Amniotic epithelial cell (primary cell): ENCODE data around the gene FLRT1.
A peak's percentile ranks its signal among the peaks of the same experiment; 100 is the strongest.

Source experiments
- DNase-seq: peaks from one replicate; pipeline ENCODE4 v3.0.0-alpha.2; 2010; ENCODE audit warnings: low read depth

The FLRT1 gene

GRCh38 chr11:64006398-64006797 is 29.3 kb upstream of the FLRT1 start:
- DNase-seq: no peak

DNA sequence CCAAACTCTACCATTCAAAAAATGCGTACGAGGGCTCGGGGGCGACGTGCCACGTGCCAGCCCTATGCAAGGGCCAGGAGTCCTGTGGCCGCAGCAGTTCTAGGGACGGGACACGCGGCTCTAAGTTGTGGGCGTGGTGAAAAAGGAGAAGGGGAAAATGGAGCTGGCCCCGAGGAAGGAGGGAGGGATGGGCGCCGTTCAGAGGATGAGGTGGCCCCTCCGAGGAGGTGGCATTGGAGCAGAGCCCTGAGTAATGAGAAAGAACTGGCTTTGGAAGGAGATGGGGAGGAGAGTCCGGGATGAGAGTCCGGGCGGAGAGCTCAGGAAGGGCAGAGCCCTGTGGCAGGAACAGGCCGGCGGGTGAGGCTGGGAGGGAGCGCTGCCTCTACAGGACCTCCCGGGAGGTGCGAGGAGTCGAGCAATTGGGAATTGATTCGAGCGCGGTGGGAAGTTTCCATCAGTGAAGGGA is 28.5 kb upstream of the FLRT1 start:
- no peak for DNase-seq

- peak; percentile 71 for DNase-seq
These were observed 28.0 kb upstream of the FLRT1 start for GRCh38 chr11:64007629-64008282.

GRCh38 chr11:64008283-64008913 is 27.3 kb upstream of the FLRT1 start:
- DNase-seq: no peak

- DNase-seq: no peak
These were observed 26.7 kb upstream of the FLRT1 start for GRCh38 chr11:64008914-64009633.

DNA sequence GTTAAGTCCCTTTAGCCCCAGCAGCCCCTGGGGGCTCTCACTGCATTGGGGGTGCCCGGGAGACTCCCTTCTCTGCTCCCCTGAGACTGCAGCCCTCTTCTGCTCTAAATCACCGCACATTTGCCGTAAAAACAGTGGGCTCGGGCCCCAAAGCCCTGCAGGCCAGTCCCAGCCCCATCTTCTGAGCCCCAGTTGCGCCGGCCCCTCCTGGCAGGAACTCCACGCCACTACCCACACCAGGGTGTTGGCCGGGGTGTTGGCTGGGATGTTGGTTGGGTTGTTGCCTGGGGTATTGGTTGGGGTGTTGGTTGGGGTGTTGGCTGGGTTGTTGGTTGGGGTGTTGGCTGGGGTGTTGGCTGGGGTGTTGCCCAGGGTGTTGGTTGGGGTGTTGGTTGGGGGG is 26.0 kb upstream of the FLRT1 start:
- no peak for DNase-seq

- DNase-seq: no peak
These were observed 24.9 kb upstream of the FLRT1 start for GRCh38 chr11:64010783-64011182.

- no peak for DNase-seq
These were observed 24.4 kb upstream of the FLRT1 start for GRCh38 chr11:64011371-64011770.

GRCh38 chr11:64013141-64013896 is 22.4 kb upstream of the FLRT1 start:
- no peak for DNase-seq

GRCh38 chr11:64014356-64014755 is 21.4 kb upstream of the FLRT1 start:
- DNase-seq: no peak

- DNase-seq: no peak
These were observed 20.2 kb upstream of the FLRT1 start for GRCh38 chr11:64015510-64015909.

DNA sequence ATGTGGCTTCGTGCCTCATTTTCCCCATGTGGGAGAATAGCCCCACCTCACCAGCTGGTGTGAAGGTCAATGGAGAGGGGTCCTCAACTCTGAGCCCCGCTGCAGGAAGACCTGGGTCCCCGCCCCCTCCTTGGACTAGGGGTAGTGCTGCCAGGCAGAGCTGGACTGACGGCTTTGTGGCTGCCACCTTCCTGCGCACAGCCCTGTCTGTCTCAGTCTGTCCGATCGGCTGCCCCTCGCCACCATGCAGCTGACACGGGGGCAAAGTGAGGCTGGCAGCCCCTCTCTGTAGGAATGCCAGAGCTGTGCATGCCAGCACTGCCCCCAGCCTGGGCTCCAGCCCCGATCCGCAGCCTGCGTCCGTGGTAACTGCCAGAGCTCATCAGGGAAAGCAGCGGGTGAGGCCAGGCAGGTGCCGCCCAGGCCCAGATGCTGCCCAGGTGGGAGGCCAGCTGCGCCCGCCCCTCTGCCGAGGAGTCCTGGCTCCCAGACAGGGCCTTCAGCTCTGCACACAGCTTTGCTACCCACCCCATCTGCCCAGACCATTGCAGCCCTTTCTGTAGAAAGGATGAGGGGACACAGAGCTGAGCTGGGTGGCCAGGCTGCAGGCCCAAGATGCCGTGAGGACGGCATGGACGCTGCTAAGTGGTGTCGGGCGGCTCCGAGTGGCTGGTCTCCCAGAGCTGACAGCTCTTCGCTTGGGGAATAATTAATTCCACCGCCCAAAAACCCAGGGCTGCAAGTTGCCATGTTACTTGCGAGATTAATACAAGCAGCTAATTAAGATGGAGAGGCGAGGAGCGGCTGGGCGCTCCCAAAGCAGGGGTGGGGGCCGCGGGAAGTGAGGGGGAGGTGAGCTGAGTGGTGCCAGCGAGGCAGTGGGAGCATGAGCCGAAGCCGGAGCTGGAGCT is 19.5 kb upstream of the FLRT1 start:
- DNase-seq: no peak

DNA sequence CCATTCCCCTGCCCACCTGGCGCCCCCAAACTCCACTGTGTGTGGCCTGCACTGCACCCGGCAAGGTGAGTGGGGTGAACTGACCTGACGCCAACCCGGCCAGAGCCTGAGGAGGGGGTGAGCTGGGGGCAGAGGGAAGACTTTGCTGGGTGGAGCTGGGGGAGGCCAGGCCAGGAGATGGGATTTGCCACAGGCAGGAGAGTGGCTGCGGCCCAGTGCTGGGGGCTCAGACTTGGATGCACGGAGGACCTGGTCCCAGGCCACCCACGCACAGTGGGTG is 17.8 kb upstream of the FLRT1 start:
- DNase-seq: no peak

DNA sequence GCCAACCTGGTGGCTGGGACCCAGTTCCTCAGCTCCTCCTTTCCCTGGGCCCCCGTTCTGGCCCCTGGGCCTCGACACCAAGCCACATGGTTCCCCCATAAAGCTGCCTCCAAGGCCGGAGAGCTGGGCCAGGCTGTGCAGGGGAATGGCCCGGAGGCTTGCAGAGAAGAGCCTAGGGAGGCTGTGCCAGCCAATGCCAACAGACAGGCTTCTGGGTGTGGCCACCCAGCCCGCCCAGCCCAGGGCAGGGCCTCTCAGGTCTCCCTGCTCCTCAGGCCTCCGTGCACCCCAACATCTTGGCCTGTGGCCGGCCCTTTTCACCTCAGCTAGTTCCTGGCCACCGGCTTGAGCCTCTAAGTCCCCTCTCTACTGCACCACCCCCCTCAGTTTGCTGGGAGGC is 17.4 kb upstream of the FLRT1 start:
- DNase-seq: no peak

DNA sequence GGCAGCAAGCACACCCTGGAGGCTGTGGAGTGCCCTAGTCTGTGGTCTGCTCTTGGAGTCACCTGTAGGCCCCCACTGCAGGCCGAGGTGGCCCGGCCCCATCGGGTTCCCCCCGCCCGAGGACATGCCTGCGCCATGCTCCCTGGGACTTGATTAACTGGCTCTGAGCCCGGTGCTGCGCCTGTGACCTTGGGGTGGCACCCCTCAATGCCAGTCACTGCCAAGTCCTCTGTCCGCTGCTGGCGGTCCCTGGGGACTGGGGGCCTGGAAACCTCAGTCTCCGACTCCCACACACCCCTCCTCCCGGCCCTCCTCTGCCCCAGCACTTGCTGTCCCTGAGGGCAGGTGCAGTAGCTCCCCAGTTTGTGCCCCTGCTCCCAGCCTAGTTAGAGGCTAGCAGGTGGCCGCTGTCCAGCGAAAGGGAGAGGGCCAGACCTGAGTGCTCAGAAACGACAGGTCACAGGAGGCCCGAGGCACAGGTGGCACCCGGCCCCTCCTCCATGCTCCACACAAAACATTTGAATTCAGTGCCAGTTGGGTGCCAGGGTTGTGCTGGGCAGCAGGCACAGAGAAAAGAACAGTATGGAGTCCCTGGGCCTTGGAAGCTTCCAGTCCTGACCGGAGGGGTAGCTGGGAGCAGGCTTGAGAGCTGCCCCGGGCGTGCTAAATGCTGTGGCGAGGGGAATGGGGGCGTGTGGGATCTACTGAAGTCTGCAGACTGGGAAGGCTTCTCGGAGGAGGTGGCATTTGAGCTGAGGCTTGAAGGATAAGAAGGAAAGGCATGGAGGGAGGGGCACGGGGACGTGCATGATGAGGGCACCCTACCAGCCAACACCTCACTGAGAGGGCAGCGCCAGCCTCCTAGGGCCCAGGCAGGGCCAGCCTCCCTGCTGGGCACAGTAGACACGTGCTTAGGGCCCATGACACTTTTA is 16.4 kb upstream of the FLRT1 start:
- no peak for DNase-seq

- no peak for DNase-seq
These were observed 14.6 kb upstream of the FLRT1 start for GRCh38 chr11:64020976-64021756.

DNA sequence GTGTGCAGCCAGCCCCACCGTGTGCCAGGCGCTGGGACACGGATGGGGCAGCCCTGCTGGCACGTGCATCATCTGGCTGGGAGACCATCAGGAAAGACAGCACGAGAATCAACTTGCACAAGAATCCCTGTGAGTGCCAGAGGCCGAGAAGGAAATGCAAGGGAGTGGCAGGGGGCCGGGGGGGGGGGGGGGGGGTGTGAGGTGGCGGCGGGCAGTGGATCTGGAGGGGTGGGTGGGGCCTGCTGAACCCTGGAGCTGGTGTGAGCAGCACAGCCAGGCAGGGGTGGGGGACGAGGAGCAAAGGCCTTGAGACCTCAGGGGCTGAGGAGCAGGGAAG is 14.0 kb upstream of the FLRT1 start:
- no peak for DNase-seq

GRCh38 chr11:64022125-64022784 is 13.5 kb upstream of the FLRT1 start:
- DNase-seq: no peak
